SH-SY5Y (cell line): Measurements from ENCODE around the gene ARHGAP24.

ENCODE experiments used
- GATA2 ChIP-seq: IDR thresholded peaks from 2 replicates; pipeline ENCODE4 v1.6.1; 2011; ENCODE audit warnings: mild to moderate bottlenecking, low read depth, low read length
- GATA3 ChIP-seq: IDR thresholded peaks from 2 replicates; pipeline ENCODE4 v1.6.1; 2011; ENCODE audit warnings: low read depth, mild to moderate bottlenecking, low read length, moderate library complexity

DNA sequence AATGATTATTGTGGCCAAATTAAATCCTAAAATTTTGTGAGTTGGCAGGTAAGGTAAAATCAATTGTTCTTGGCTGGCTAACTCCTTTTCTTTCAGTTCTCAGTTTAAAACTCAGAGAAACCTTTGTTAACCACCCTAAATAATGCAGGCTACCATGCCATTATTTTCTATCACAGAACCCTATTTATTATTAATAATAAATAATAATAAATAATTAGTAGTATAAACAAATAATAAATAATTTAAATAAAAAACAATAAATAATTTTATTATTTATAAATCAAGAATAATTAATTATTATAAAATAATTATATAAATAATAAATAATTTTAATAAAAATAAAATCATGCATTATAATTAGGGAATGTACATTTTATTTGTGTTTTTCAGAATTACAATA, 390.3 kb downstream of the ARHGAP24 start:
- TF ChIP-seq GATA2 (no peak), GATA3 (no peak)
